H9 (cell line): ENCODE results near the gene SPDYE4. TPM values are rescaled to one million over a fixed set of nuclear protein-coding genes. Genes with fewer than 3 reads are reported as not detected.

ENCODE experiments used
- DNase-seq: peaks from one replicate; pipeline ENCODE4 v3.0.0-alpha.2; 2017
- H2AFZ ChIP-seq: one replicate; pipeline ENCODE4 v1.6.1; 2013; ENCODE audit warnings: mild to moderate bottlenecking, low read length, control low read depth, moderate library complexity
- H2AK5ac ChIP-seq: 2 replicates; pipeline ENCODE4 v1.6.1; 2013; ENCODE audit warnings: low read length, control low read depth, mixed read lengths; ENCODE audit not compliant: insufficient read length
- H2BK120ac ChIP-seq: one replicate; pipeline ENCODE4 v1.6.1; 2013; ENCODE audit warnings: low read depth, mild to moderate bottlenecking, low read length, control low read depth, inconsistent platforms; ENCODE audit not compliant: poor library complexity, severe bottlenecking
- H2BK12ac ChIP-seq: 2 replicates; pipeline ENCODE4 v1.6.1; 2013; ENCODE audit warnings: low read length, control low read depth, mixed read lengths, low read depth; ENCODE audit not compliant: insufficient read length
- H2BK15ac ChIP-seq: 2 replicates; pipeline ENCODE4 v1.6.1; 2013; ENCODE audit warnings: low read depth, low read length, control low read depth
- H2BK20ac ChIP-seq: one replicate; pipeline ENCODE4 v1.6.1; 2013; ENCODE audit warnings: low read depth, mild to moderate bottlenecking, low read length, control low read depth, inconsistent platforms; ENCODE audit not compliant: poor library complexity, severe bottlenecking
- H2BK5ac ChIP-seq: 2 replicates; pipeline ENCODE4 v1.6.1; 2013; ENCODE audit warnings: low read length, control low read depth, mixed read lengths; ENCODE audit not compliant: insufficient read length
- H3K14ac ChIP-seq: 2 replicates; pipeline ENCODE4 v1.6.1; 2013; ENCODE audit warnings: low read length, control low read depth; ENCODE audit not compliant: insufficient read depth
- H3K18ac ChIP-seq: 2 replicates; pipeline ENCODE4 v1.6.1; 2013; ENCODE audit warnings: low read depth, mild to moderate bottlenecking, mixed read lengths, low read length, control low read depth; ENCODE audit not compliant: insufficient read length
- H3K23ac ChIP-seq: 2 replicates; pipeline ENCODE4 v1.6.1; 2013; ENCODE audit warnings: low read length, control low read depth, mixed read lengths, low read depth; ENCODE audit not compliant: insufficient read length
- H3K23me2 ChIP-seq: 2 replicates; pipeline ENCODE4 v1.6.1; 2013; ENCODE audit warnings: low read depth, mild to moderate bottlenecking, mixed read lengths, low read length, control low read depth; ENCODE audit not compliant: insufficient read length, poor library complexity, severe bottlenecking
- H3K27ac ChIP-seq: 2 replicates; pipeline ENCODE4 v1.5.1; 2013; ENCODE audit warnings: low read length, control low read depth, mixed read lengths, low read depth; ENCODE audit not compliant: insufficient read length
- H3K27me3 ChIP-seq: 2 replicates; pipeline ENCODE4 v1.6.1; 2013; ENCODE audit warnings: low read length, control low read depth, inconsistent platforms; ENCODE audit not compliant: insufficient read depth
- H3K4ac ChIP-seq: 2 replicates; pipeline ENCODE4 v1.6.1; 2013; ENCODE audit warnings: low read depth, mild to moderate bottlenecking, control low read depth, inconsistent platforms, low read length, moderate library complexity
- H3K4me1 ChIP-seq: 2 replicates; pipeline ENCODE4 v1.6.1; 2013; ENCODE audit warnings: low read length, control low read depth, inconsistent platforms; ENCODE audit not compliant: insufficient read depth
- H3K4me2 ChIP-seq: 2 replicates; pipeline ENCODE4 v1.6.1; 2013; ENCODE audit warnings: low read length, control low read depth, mixed read lengths; ENCODE audit not compliant: insufficient read length, insufficient read depth
- H3K56ac ChIP-seq: 2 replicates; pipeline ENCODE4 v1.6.1; 2013; ENCODE audit warnings: low read depth, mild to moderate bottlenecking, mixed read lengths, low read length, control low read depth; ENCODE audit not compliant: insufficient read length
- H3K79me1 ChIP-seq: 2 replicates; pipeline ENCODE4 v1.6.1; 2013; ENCODE audit warnings: low read depth, mild to moderate bottlenecking, moderate library complexity, low read length, control low read depth, inconsistent platforms; ENCODE audit not compliant: insufficient read depth, poor library complexity, severe bottlenecking
- H3K79me2 ChIP-seq: 2 replicates; pipeline ENCODE4 v1.6.1; 2013; ENCODE audit warnings: low read length, control low read depth, inconsistent platforms; ENCODE audit not compliant: insufficient read depth
- H3K9ac ChIP-seq: 2 replicates; pipeline ENCODE4 v1.6.1; 2013; ENCODE audit warnings: low read length, control low read depth, mixed read lengths; ENCODE audit not compliant: insufficient read length; ENCODE audit errors: extremely low read depth
- H3K9me3 ChIP-seq: one replicate; pipeline ENCODE4 v1.6.1; 2013; ENCODE audit warnings: low read depth, low read length, inconsistent platforms; ENCODE audit not compliant: control insufficient read depth
- H3T11ph ChIP-seq: one replicate; pipeline ENCODE4 v1.6.1; 2013; ENCODE audit warnings: mild to moderate bottlenecking, low read length, control low read depth, inconsistent platforms
- H4K20me1 ChIP-seq: one replicate; pipeline ENCODE4 v1.6.1; 2013; ENCODE audit not compliant: control insufficient read depth, insufficient read length, insufficient read depth
- H4K5ac ChIP-seq: 2 replicates; pipeline ENCODE4 v1.6.1; 2013; ENCODE audit warnings: low read depth, mild to moderate bottlenecking, mixed read lengths, low read length, control low read depth; ENCODE audit not compliant: insufficient read length
- H4K8ac ChIP-seq: replicated peaks from 2 replicates; pipeline ENCODE4 v1.6.1; 2013; ENCODE audit warnings: low read length, control low read depth, mixed read lengths, low read depth; ENCODE audit not compliant: insufficient read length
- H4K91ac ChIP-seq: 2 replicates; pipeline ENCODE4 v1.6.1; 2013; ENCODE audit warnings: low read depth, mild to moderate bottlenecking, moderate library complexity, mixed read lengths, low read length, control low read depth; ENCODE audit not compliant: insufficient read length
- H3K27ac Mint-ChIP-seq, 3 experiments: 2 replicates in 2 of 3; 3 replicates in 1 of 3; pipeline ENCODE4 v1.8.0; 2020 to 2021; ENCODE audit warnings: mixed read lengths in 3 of 3, mild to moderate bottlenecking in 1 of 3, moderate library complexity in 1 of 3
- H3K27me3 Mint-ChIP-seq: 2 replicates; pipeline ENCODE4 v1.8.0; 2021; ENCODE audit warnings: low read depth, mild to moderate bottlenecking, moderate library complexity, mixed read lengths
- H3K36me3 Mint-ChIP-seq, 3 experiments: 2 replicates in 2 of 3; 3 replicates in 1 of 3; pipeline ENCODE4 v1.8.0; 2020 to 2021; ENCODE audit warnings: low read depth in 3 of 3, mixed read lengths in 3 of 3; ENCODE audit not compliant: insufficient read depth in 1 of 3
- H3K4me1 Mint-ChIP-seq, 2 experiments: 2 replicates each; pipeline ENCODE4 v1.8.0; 2020; ENCODE audit warnings: mixed read lengths in 2 of 2
- H3K4me3 Mint-ChIP-seq, 2 experiments: 2 replicates in 1 of 2; 3 replicates in 1 of 2; pipeline ENCODE4 v1.8.0; 2020 to 2021; ENCODE audit warnings: mild to moderate bottlenecking in 2 of 2, mixed read lengths in 2 of 2, moderate library complexity in 1 of 2
- H3K9me3 Mint-ChIP-seq, 2 experiments: 2 replicates in 1 of 2; 3 replicates in 1 of 2; pipeline ENCODE4 v1.8.0; 2020; ENCODE audit warnings: mild to moderate bottlenecking in 2 of 2, mixed read lengths in 2 of 2, moderate library complexity in 1 of 2
- CTCF ChIP-seq: fragments of 200-600 bp; sonication (generic); conservative IDR thresholded peaks from 3 replicates; pipeline ENCODE4 v1.8.0; 2021; ENCODE audit warnings: antibody characterized with exemption, mild to moderate bottlenecking
- WGBS: extraction: QIAGEN DNeasy Blood & Tissue Kit; methylation state at CpG from one replicate; pipeline ENCODE4 v1.1.7; 2013; ENCODE audit warnings: missing lambda C conversion rate, low lambda C conversion rate, mixed read lengths; ENCODE audit not compliant: insufficient read length; ENCODE audit errors: extremely low coverage; 5-methylcytosine and 5-hydroxymethylcytosine counted together
- total RNA-seq: library from RNA; stranded (reverse); gene quantifications from 2 replicates; pipeline ENCODE4 v1.2.1, GENCODE V29; 2021

Gene SPDYE4
- total RNA-seq, 1 experiment from 2014 or later, result not detected

- H4K5ac ChIP-seq, result no peak overlapping the region
- Mint-ChIP-seq H3K27ac (no peak overlapping the region), H3K36me3 (no peaks in the 10 kb centered on the region), H3K27me3 (peaks cover 13% of the 10 kb centered on the region), H3K4me3 (no peak overlapping the region), H3K9me3 (no peaks in the 10 kb centered on the region), H3K4me1 (peaks cover 9 to 24% of the 10 kb centered on the region in 2 experiments)
- no peak overlapping the region for H2AFZ ChIP-seq
- no peak overlapping the region for H3K4me2 ChIP-seq
- no peaks in the 10 kb centered on the region for H3K79me2 ChIP-seq
- no CpG with 5 or more reads among the region's 4 CpGs for WGBS
- no peak overlapping the region for H3K9ac ChIP-seq
- H3K79me1 ChIP-seq, result no peaks in the 10 kb centered on the region
- H2AK5ac ChIP-seq, result no peak overlapping the region
- TF ChIP-seq CTCF, result no peak
- no peak overlapping the region for H2BK120ac ChIP-seq
- no peak overlapping the region for H2BK20ac ChIP-seq
- no peak overlapping the region for H3K4ac ChIP-seq
- no peak overlapping the region for H2BK5ac ChIP-seq
- H3K23ac ChIP-seq, result no peak overlapping the region
- H4K91ac ChIP-seq, result no peak overlapping the region
- no peak overlapping the region for H3K14ac ChIP-seq
- no peak overlapping the region for H3K18ac ChIP-seq
- no peak overlapping the region for H3K56ac ChIP-seq
- no peak overlapping the region for H3K27ac ChIP-seq
- H2BK12ac ChIP-seq, result no peak overlapping the region
- H3K4me1 ChIP-seq, result no peaks in the 10 kb centered on the region; the same call in 1 of the 2 replicates
- H3T11ph ChIP-seq, result no peak overlapping the region
- no peak overlapping the region for H4K8ac ChIP-seq
- no peaks in the 10 kb centered on the region for H4K20me1 ChIP-seq
- H3K23me2 ChIP-seq, result peaks cover 3% of the 10 kb centered on the region
- no peaks in the 10 kb centered on the region for H3K27me3 ChIP-seq
- no peak overlapping the region for H2BK15ac ChIP-seq
- DNase-seq, result peak; percentile 25
- no peaks in the 10 kb centered on the region for H3K9me3 ChIP-seq
These were observed 16.6 kb downstream of the SPDYE4 start for GRCh38 chr17:8741771-8742170.
